DMS153 treated with DMSO at 0.1 percent for 48 hours (cell line): ENCODE measurements around the gene LAMP5.

Experiments
- DNase-seq: peaks from one replicate; lab custom pipeline; 2025; ENCODE audit not compliant: unreplicated experiment; lab: John Stamatoyannopoulos, UW

Gene LAMP5

DNA sequence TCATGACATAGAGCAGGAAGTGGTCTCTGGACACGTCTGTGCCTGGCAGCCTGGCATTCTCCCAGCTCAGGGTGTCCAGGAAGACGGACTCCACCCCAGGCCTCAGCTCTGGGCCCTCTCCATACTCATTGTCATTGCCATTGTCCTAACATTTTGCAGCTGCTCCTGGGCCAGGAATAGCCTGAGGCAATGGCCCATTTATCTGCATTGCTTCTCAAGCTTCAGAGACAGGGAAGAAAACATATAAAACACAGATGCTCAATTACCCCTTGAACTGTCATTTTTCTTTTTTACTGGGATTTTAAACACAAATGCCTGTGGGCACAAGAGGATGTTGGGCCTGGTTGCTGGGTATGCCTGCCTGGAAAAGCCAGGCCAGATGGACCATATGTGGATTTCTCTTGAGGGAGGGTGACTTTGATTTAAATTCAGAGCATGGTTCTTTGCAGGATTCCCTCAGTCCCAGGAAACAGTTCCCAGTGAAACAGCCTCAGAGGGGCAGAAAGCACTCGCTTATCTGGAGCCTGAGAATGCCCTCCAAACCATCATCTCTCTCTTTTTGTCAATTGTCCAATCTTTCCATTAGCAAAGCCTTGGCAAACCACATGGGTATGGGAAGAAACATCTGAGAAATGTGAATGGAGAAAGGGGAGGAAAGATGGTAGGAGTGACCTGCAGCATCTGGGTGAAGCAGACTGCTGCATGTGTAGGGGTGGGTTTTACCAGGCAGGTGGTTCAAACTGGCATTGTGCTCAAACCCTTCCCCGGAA is 17.9 kb downstream of the LAMP5 start:
- DNase-seq: peak; percentile 17

DNA sequence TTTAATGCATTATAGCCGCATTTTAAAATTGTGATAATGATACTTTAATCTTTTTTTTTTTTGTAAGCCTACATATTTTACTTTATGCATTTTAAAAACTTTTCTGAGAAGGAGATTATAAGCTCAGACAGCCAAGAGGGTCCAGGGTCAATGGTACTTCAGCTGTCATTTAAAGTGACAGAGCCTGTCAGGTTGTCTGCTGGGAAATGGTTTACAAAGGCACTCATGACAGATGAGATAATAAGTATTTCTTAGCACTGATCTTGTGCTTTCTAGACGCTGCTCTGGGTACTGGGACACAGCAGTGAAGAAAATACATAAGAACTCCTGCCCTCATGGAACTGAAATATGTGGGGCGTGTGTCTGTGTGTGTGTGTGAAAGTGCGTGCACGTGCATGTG is 19.6 kb downstream of the LAMP5 start:
- no peak for DNase-seq

DNA sequence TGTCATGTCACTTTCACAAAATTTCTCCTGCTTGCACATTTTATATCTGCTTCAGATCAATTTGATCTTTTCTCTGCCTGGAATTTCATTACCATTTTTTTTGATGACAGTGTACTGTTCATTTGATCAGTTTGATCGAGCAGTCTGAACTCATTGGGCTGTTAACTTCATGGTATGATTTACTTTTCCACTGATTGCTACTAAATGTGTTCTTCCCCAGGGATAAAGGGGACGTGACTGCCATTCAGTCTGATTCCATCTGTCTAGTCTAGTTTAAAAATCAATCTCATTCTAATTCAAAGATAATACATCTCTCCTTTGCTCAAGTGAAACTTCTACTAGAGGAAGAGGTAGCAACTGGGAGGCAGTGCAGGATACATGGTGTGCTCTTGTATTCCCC is 21.1 kb downstream of the LAMP5 start:
- DNase-seq: no peak

DNA sequence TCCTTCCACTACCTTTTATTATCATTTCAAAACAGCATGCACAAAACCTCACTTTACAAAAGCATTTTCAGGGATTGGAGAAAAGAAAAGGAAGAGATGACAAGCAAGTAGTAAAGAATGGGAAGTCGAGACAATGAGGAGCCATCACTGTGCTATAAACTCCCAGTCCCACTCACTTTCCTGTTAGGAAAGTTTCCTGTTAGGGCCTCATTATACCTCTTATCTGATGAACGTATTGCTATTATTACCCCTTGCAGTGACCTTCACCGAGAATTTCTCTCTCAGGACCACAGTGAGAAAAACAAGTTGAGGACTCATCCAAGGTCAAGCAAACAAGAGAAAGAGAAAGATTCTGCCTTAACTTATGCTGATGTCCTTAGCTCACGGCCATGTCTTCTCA is 28.8 kb downstream of the LAMP5 start:
- DNase-seq: no peak

DNA sequence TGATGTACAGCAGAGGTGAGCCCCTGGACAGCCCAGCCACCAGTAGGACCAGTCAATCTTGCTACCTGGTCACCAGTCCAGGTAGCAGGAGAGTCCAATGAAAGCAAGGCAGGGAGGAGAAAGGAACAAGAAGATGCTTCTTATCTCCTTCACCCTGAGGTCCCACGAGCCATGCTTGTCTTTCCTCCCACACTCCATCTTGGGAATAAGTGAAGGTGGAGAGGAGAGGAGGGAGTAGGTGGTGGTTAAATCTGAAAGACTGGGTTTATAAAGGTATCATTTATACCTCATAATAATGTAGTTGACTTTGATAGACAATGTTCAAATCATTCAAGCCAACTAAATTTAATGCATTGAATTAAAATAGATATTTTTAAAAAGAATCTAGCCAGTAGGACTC is 35.9 kb downstream of the LAMP5 start:
- DNase-seq: no peak

DNA sequence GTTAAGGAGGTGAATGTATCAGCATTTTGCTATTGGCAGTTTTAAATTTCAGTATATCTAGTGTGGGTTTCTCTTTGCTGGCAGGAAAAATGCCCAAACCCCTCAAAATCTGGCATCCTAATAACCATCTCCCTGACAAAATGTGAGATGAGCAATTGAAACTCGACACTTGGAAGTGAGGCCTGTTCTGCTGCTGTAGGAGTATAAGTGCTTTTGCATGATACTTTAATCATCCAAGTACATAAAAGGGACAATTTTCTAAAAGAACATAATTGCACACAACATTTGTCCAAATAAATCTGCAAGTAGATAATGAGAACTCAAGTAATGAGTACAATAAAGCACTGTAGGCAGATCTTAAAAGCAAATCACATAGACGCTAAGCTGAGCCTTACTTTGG is 36.5 kb downstream of the LAMP5 start:
- no peak for DNase-seq

DNA sequence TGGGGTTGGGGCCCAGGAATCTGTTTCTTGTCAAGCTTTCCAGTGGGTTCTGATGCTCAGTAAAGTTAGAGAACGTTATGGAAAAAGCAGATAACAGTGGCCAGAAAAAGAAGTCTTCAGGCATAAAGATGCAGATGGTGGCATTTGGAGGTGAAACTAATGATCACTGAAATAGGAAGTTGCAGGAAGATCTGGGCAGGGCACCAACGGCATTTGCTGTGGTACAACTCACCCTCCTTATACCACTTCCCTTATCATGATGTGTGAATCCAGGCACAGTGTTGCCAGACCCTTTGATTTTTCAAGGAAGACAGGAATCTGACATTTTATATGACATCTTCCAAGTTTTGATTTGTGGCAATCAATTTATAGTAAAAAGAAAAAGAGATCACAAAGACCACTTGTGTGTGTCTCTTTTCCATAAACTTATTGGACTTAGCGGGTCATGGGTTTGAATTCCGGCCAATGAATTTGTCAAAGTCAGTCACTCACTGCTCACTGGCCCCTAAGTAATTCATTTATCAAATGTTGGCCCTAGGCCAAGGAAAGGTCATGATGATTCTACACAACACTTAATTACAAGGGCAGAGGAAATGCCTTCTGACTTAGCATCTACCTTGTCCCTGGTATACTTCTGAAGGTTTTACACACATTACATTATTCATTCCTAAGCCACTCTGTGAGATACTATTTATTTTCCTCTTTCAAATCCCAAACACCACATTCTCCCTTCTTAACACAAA is 37.6 kb downstream of the LAMP5 start:
- no peak for DNase-seq

DNA sequence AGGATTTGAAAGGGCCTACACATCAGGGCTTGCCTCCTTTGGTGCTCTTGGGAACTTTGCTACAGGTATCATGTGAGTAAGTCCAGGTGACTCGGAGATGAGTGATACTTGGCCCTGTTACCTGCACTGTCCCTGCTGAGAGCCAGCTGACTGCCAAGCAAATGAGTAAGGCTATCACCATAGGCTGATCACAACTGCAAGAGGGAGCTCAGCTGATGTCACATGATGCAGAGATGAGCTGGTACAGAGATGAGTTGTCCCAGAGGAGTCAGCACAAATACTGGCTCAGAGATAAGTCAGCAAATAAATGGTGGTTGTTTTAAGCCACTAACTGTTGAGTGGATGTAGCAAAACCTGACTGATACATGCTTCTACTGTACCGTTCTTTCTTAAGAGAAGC is 41.4 kb downstream of the LAMP5 start:
- no peak for DNase-seq

DNA sequence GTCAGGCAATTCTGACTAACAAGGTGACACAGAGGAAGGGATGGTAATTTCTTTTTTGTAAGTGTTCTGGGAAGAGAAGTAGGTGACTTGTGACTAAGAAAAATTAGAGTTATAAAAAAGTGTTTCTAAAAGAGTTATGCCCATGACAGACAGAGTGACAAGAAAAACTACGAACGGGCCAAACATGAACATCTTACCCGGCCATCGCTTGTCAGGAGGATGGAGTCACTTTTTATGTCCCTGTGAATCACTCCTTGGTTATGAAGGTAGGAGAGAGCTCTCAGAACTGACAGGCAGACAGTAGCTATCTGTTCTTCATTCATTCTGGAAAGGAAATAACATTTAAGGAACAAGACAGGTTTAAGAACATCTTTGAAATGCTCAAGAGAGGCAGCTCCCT is 43.0 kb downstream of the LAMP5 start:
- DNase-seq: no peak

DNA sequence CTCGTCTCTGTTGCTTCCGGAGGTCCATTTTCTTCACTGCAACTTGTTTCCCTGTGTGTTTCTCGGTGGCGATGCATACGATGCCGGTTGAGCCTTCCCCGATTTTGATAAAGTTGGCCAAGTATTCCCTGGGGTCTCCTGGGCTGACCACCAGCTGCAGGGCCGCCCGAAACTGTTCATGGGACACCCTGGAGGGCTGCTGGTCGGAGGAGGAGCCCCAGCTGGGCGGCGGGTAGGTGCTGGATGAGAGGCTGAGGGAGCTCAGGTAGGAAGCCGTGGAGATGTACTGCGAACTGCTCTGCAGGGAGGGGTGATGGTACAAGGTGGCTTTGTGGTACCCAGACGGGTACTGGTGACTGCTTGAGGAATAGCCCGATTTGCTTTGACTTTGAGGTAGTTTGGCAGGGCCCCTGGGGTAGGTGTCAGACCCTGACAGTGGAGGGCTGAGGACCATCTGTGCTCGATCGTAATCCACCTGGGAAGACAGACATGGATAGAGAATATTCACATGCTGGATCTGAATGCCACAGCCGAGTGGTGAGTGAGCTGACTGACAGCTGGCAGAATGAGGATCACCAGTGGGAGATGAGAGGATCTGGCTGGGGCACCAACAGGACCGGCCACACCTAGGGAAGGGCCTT is 51.6 kb downstream of the LAMP5 start:
- DNase-seq: no peak

DNA sequence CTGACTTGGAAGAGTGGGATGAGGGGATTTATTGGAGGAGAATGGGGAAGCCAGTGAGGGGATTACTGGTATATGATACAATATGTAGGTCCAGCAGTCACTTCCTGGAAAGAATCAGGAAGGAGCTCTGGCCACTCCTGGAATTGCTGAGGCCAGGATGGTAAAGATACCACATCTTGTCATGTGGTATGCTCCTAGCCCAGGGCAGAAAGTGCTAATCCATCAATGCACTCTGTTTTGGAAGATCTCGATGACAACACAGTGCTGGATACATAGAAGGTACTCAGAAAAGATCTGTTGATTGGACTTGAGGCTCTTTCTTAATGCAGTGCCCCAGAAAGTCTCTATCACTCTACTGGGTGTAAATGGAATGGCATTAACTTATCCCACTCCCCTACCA is 52.6 kb downstream of the LAMP5 start:
- no peak for DNase-seq

DNA sequence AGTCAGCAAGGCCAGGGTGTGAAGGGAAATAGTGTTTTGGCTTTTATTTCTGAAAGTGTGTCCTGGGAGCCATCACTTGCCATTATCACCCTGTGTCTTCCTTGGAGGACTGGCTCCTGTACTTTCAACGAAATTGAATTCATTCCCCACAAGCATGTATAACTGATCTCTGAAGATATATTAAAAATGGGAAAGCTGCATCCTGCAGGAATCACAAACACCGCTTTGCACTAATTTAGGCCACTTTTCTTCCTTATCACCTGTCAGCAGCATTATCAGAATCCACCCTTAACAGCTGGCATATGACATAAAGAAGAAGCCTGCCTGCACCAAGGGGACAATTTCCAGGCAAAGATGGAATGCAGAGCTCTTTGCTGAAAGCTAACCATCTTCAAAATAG is 56.2 kb downstream of the LAMP5 start:
- DNase-seq: no peak

DNA sequence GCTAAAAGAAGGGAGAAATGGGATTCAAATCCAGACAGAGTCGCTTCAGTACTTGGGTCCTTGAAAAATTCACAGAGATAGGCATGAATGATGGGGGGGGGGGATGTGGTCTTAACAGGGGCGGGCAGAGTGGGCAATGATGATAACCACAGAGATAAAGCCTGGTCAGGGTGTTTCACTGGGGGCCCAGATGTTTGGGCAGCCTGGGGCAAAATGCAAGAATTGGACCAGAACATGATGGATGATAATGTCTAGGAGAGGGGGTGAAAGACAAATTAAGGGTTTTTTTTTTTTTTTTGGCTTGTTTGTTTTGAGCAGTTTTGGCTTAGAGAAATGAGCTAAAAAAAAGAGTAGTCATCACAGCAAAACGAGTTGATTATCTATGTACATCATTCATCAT is 57.4 kb downstream of the LAMP5 start:
- no peak for DNase-seq

DNA sequence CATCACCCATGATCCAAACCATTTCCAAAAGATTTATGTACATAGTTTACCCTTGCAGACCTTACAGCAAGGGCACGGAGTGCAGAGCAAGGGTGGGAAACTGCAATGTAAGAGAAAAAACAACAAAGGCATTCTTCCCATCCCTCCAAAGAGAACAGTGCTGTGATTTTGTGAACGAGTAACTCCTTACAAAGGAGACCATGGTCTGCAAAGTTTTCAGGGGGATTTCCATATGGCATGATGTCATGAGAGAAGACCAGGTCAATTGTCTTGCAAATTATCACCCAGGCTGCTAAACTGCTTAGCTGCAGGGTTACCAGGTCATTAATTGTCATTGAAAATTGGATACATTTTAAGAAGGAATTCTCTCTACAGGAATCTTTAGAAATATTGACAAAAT is 58.3 kb downstream of the LAMP5 start:
- no peak for DNase-seq

DNA sequence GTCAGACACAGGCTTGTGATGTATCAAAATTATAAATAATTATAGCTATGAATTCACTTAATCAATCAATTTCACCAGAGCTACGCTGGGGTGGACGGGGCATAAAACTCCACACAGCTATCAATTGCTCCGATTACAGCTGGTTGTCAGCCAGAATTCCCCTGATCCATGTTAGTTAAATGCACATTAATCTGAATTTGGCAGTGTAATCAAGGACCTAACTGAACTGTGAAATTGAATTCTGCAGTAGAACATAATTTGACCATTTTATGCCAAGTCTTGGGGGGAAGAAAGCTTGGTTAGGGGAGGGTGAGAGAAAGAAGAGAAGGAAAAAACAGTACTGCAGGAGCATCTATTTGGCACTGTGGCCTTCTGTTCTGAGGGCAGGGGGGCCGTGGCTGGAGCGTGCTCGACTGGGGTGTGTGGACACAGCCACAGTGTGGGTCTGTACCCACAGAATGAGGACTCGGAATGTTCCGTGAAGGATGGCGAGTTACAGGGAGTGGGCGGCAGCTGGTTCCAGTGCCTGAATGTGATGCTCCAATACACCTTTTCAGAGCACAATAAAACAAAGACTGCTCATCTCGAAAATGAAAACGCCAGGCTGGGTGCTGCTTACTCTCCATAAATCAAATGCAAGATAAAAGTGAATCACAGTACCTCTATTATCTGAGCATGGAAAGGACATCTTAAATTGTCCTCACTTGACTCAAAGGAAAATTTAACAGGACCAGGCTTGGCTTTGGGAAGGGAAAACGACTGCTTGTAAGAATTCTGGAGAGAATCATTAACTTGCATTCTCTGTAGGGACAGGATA is 59.2 kb downstream of the LAMP5 start:
- DNase-seq: no peak

DNA sequence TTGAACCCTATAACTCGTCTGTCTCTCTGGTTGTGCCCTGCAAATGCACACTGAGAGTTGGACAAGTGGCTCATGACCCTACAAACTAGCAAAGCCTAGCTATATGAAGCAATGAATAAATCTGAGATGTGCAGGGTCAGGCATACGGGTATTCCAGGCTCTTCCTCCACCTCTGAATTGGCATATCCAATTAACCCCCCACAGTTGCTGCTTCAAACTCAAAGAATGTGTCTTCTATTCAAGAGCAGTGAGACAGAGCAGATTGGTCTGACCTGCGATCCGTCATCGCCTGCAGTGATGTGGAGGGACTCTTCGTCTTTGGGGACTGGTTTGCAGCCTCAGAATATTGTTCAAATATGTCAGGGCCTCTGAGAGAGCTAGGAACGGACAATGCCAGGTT is 59.8 kb downstream of the LAMP5 start:
- DNase-seq: no peak

DNA sequence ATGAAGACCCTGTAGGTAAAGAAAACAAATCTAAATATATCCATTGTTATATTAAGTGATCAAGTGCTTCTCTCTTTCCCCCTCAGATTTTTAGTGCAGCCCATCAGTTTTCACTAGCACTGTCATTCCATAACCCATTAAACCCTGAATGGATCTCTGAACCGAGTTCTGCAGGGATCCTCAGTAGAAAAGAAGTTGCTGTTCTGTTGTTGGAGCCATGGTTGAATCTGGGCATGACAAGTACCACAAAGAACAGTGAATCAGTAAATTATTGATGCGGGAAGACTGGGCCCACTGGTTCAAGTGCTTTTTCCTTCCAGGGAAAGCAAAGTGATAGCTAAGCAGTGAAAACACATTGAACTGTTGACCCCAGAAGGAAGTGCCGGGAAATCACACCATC is 60.4 kb downstream of the LAMP5 start:
- DNase-seq: no peak

DNA sequence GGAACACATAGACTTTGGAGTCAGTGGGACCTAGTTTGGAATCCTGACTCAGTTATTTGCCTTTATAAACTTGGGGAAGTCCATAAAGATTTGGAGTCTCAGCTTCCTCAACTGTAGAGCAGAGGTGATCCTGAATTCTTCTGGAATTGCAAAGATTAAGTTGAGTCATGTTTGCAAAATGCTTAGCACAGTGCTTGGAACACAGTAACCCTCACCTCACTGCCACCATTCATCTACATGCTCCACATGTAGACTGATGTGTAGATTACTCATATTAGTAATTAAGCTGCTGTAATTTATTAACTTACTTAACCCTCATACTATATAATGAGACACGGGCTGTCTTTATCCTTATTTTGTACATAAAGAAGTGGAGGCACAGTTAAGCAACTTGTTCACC is 61.4 kb downstream of the LAMP5 start:
- DNase-seq: no peak

DNA sequence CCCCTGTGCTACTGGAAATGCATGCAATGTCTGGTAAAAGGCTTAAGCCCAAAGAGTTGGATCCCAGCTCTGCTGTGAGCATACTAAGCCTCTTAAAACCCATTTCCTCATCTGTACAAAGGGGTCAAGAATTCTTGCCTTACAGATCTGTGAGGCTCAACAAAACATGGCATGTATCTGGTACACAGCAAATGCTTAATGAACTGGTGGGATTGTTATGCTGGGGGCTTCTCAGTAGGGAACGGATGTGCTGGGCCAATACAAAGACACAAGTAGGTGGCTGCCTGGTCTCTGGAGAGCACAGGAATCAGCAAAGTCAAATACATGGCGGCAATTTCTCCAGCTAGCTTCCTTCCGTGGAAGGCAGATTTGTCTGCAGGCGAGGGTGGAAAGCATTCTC is 62.3 kb downstream of the LAMP5 start:
- no peak for DNase-seq

DNA sequence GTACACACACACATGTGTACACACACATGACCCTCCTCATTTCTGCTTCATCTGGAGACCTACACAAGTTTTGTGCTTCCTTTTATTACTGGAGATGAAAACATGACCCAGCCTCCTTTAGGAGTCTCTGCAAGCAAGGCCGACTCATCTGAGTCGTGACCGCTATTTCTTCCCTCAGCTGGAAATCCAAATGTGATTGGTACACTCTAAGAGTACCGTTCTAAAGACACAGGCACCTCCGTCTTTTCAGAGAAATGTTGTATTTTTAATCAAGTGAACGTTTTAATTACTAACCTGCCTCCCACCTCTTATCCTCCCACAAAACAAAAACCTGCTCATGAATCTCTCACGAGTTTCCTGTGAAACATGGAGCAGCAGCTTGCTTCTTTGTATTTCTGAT is 63.0 kb downstream of the LAMP5 start:
- DNase-seq: no peak

DNA sequence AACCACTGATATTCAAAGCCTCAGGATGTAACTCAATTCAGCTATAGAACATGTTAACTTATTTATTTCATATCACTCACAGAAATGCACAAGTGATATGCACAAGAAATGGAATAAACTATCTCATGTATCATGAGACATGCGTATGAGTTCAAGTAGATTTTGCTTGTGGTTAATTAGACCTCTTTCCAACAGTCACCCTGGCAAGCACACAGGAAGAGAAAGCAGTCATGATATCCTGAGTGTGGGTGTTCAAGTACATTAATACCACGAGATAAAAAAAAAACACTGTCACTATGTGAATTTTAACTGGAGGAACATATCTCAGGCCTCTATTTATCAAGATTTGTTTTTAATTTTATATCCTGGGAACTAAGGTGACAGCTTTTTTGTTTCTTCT is 64.2 kb downstream of the LAMP5 start:
- no peak for DNase-seq
